Left hindlimb (tissue), 1 donor: ENCODE results near the gene PGM5.
"Not testable (repeated sequence)": the region's sequence is repeated elsewhere in the genome, so short reads cannot be mapped to it uniquely, and the experiment has no call there.

Experiments used
- DNase-seq: peaks from one replicate; pipeline ENCODE4 v3.0.0-alpha.2; 2018

The PGM5 gene

GRCh38 chr9:68383894-68384293 lies 27.5 kb downstream of the PGM5 start:
- DNase-seq = not testable (repeated sequence)

- not testable (repeated sequence) for DNase-seq
Observed at GRCh38 chr9:68389558-68389957, 33.1 kb downstream of the PGM5 start.

GRCh38 chr9:68390737-68391136 lies 34.3 kb downstream of the PGM5 start:
- DNase-seq = not testable (repeated sequence)

GRCh38 chr9:68396411-68397094 lies 40.1 kb downstream of the PGM5 start:
- DNase-seq = not testable (repeated sequence)

GRCh38 chr9:68397095-68397423 lies 40.6 kb downstream of the PGM5 start:
- not testable (repeated sequence) for DNase-seq

- DNase-seq = not testable (repeated sequence)
Observed at GRCh38 chr9:68397796-68398195, 41.4 kb downstream of the PGM5 start.

- DNase-seq = not testable (repeated sequence)
Observed at GRCh38 chr9:68398324-68398723, 41.9 kb downstream of the PGM5 start.

GRCh38 chr9:68404421-68405185 lies 48.2 kb downstream of the PGM5 start:
- not testable (repeated sequence) for DNase-seq

GRCh38 chr9:68411865-68412264 lies 55.5 kb downstream of the PGM5 start:
- not testable (repeated sequence) for DNase-seq

- not testable (repeated sequence) for DNase-seq
Observed at GRCh38 chr9:68412754-68413153, 56.3 kb downstream of the PGM5 start.

GRCh38 chr9:68415065-68415464 lies 58.7 kb downstream of the PGM5 start:
- not testable (repeated sequence) for DNase-seq

- DNase-seq = no peak
Observed at GRCh38 chr9:68416936-68417564, 60.6 kb downstream of the PGM5 start.

GRCh38 chr9:68417762-68418161 lies 61.4 kb downstream of the PGM5 start:
- no peak for DNase-seq

- no peak for DNase-seq
Observed at GRCh38 chr9:68418259-68418845, 61.9 kb downstream of the PGM5 start.

- DNase-seq = no peak
Observed at GRCh38 chr9:68419901-68420300, 63.5 kb downstream of the PGM5 start.

- DNase-seq = no peak
Observed at GRCh38 chr9:68426755-68427154, 70.3 kb downstream of the PGM5 start.

- DNase-seq = peak; percentile 43
Observed at GRCh38 chr9:68427216-68427977, 71.0 kb downstream of the PGM5 start.

- DNase-seq = peak; percentile 29
Observed at GRCh38 chr9:68428481-68428880, 72.1 kb downstream of the PGM5 start.

- no peak for DNase-seq
Observed at GRCh38 chr9:68429631-68430030, 73.2 kb downstream of the PGM5 start.

- DNase-seq = no peak
Observed at GRCh38 chr9:68431307-68431706, 74.9 kb downstream of the PGM5 start.

- DNase-seq = no peak
Observed at GRCh38 chr9:68433531-68434110, 77.2 kb downstream of the PGM5 start.

GRCh38 chr9:68437785-68438184 lies 81.4 kb downstream of the PGM5 start:
- peak; percentile 53 for DNase-seq
